Right renal pelvis (tissue), 4 donors: ENCODE data around the gene LINGO4. TPM values are rescaled to one million over a fixed set of nuclear protein-coding genes. Genes with fewer than 3 reads are reported as not detected.

Experiments
- DNase-seq, 4 donors: peaks; one replicate each; pipeline ENCODE4 v3.0.0-alpha.2; 2013; ENCODE audit warnings: low read depth in 4 of 4, low spot score in 3 of 4, missing footprints in 1 of 4
- polyA plus RNA-seq, 4 donors: library from polyadenylated mRNA; unstranded; fragments of 120-200 nt; gene quantifications; one replicate each; pipeline ENCODE4 v1.2.1, GENCODE V29; 2013; ENCODE audit not compliant: insufficient read length in 4 of 4

Gene LINGO4
- polyA plus RNA-seq, 4 donors, result 0.03 TPM; not detected in 3

- DNase-seq, result no peak
Observed at GRCh38 chr1:151815716-151816327, 10.6 kb upstream of the LINGO4 start.

- DNase-seq, result no peak
Observed at GRCh38 chr1:151814971-151815545, 9.8 kb upstream of the LINGO4 start.

GRCh38 chr1:151814426-151814825, 9.2 kb upstream of the LINGO4 start:
- no peak for DNase-seq

- no peak for DNase-seq
Observed at GRCh38 chr1:151813271-151813977, 8.2 kb upstream of the LINGO4 start.

GRCh38 chr1:151811181-151811580, 6.0 kb upstream of the LINGO4 start:
- no peak for DNase-seq

- DNase-seq, result no peak
Observed at GRCh38 chr1:151809985-151810556, 4.9 kb upstream of the LINGO4 start.

- no peak for DNase-seq
Observed at GRCh38 chr1:151809290-151809984, 4.2 kb upstream of the LINGO4 start.

GRCh38 chr1:151807766-151808165, 2.5 kb upstream of the LINGO4 start:
- DNase-seq, result no peak

- no peak for DNase-seq
Observed at GRCh38 chr1:151807131-151807530, 1.9 kb upstream of the LINGO4 start.

GRCh38 chr1:151806170-151806569, 951 bp upstream of the LINGO4 start:
- DNase-seq, result no peak

- DNase-seq, result no peak
Observed at GRCh38 chr1:151803915-151804314, 1.3 kb downstream of the LINGO4 start.

- no peak for DNase-seq
Observed at GRCh38 chr1:151803164-151803563, 2.1 kb downstream of the LINGO4 start.

- DNase-seq, result no peak
Observed at GRCh38 chr1:151802372-151802771, 2.8 kb downstream of the LINGO4 start.

GRCh38 chr1:151801846-151802245, 3.4 kb downstream of the LINGO4 start:
- DNase-seq, result no peak

GRCh38 chr1:151801310-151801820, 3.9 kb downstream of the LINGO4 start:
- no peak for DNase-seq

GRCh38 chr1:151800830-151801229, 4.4 kb downstream of the LINGO4 start:
- no peak for DNase-seq

- DNase-seq, result no peak
Observed at GRCh38 chr1:151799179-151800022, 5.8 kb downstream of the LINGO4 start.

- no peak for DNase-seq
Observed at GRCh38 chr1:151798571-151798970, 6.6 kb downstream of the LINGO4 start.

GRCh38 chr1:151790940-151791651, 14.1 kb downstream of the LINGO4 start:
- DNase-seq, result no peak
